Measurements from ENCODE around the gene ABI3. TPM values are rescaled to one million over a fixed set of nuclear protein-coding genes. Genes with fewer than 3 reads are reported as not detected.

ABI3 gene
- total RNA-seq, 2 donors from 2014 or later: 26.9 to 54.1 TPM

GRCh38 chr17:49190932-49191331 is 19.6 kb upstream of the ABI3 start:
- ATAC-seq: no peak
- Mint-ChIP-seq H3K9me3 (no peaks in the 10 kb centered on the region), H3K4me1 (ENCODE audit: low read depth in 2 of 2) (peaks cover 44 to 52% of the 10 kb centered on the region in 2 donors), H3K4me3 (peak overlapping the region; percentile 71), H3K36me3 (no peaks in the 10 kb centered on the region), H3K27ac (peak overlapping the region; percentile 56 to 94), H3K27me3 (no peaks in the 10 kb centered on the region)
- DNase-seq (ENCODE audit: low spot score): no peak

GRCh38 chr17:49191409-49191916 is 19.0 kb upstream of the ABI3 start:
- Mint-ChIP-seq H3K27ac (peak overlapping the region; percentile 94 to 99), H3K4me1 (ENCODE audit: low read depth in 2 of 2) (peaks cover 45 to 55% of the 10 kb centered on the region in 2 donors), H3K9me3 (no peaks in the 10 kb centered on the region), H3K36me3 (no peaks in the 10 kb centered on the region), H3K4me3 (peak overlapping the region; percentile 86), H3K27me3 (no peaks in the 10 kb centered on the region)
- DNase-seq (ENCODE audit: low spot score) (no peak), ATAC-seq (peak in 1 of 2 donors; percentile 7)

GRCh38 chr17:49191917-49192741 is 18.4 kb upstream of the ABI3 start:
- peak; percentile 77 to 84 for ATAC-seq
- no peaks in the 10 kb centered on the region for H3K36me3 Mint-ChIP-seq
- H3K9me3 Mint-ChIP-seq: no peaks in the 10 kb centered on the region
- H3K27me3 Mint-ChIP-seq: no peaks in the 10 kb centered on the region
- H3K4me1 Mint-ChIP-seq (ENCODE audit: low read depth in 2 of 2): peaks cover 45 to 55% of the 10 kb centered on the region in 2 donors
- DNase-seq (ENCODE audit: low spot score): peak; percentile 83
- peak overlapping the region; percentile 86 for H3K4me3 Mint-ChIP-seq
- H3K27ac Mint-ChIP-seq: peak overlapping the region; percentile 94 to 99

- Mint-ChIP-seq H3K4me3 (peak overlapping the region; percentile 86), H3K27me3 (no peaks in the 10 kb centered on the region), H3K4me1 (ENCODE audit: low read depth in 2 of 2) (peaks cover 45 to 55% of the 10 kb centered on the region in 2 donors), H3K9me3 (no peaks in the 10 kb centered on the region), H3K27ac (peak overlapping the region; percentile 94 to 99), H3K36me3 (no peaks in the 10 kb centered on the region)
- ATAC-seq (no peak), DNase-seq (ENCODE audit: low spot score) (no peak)
Measured at GRCh38 chr17:49193513-49194296, 16.8 kb upstream of the ABI3 start.

GRCh38 chr17:49194297-49194607 is 16.3 kb upstream of the ABI3 start:
- H3K4me1 Mint-ChIP-seq (ENCODE audit: low read depth in 2 of 2): peaks cover 45 to 55% of the 10 kb centered on the region in 2 donors
- no peaks in the 10 kb centered on the region for H3K36me3 Mint-ChIP-seq

GRCh38 chr17:49195751-49196150 is 14.8 kb upstream of the ABI3 start:
- Mint-ChIP-seq H3K4me1 (ENCODE audit: low read depth in 2 of 2) (peaks cover 47 to 55% of the 10 kb centered on the region in 2 donors), H3K27ac (peak overlapping the region in 1 of 2 donors; percentile 94), H3K4me3 (peak overlapping the region; percentile 51), H3K9me3 (no peaks in the 10 kb centered on the region), H3K27me3 (no peaks in the 10 kb centered on the region), H3K36me3 (no peaks in the 10 kb centered on the region)
- ATAC-seq: no peak
- no peak for DNase-seq (ENCODE audit: low spot score)

More at GRCh38 chr17:49194297-49194607, 16.3 kb upstream of the ABI3 start:
- DNase-seq (ENCODE audit: low spot score) (no peak), ATAC-seq (no peak)
- H3K27me3 Mint-ChIP-seq: no peaks in the 10 kb centered on the region
- peak overlapping the region; percentile 50 to 94 for H3K27ac Mint-ChIP-seq
- peak overlapping the region; percentile 64 for H3K4me3 Mint-ChIP-seq
- no peaks in the 10 kb centered on the region for H3K9me3 Mint-ChIP-seq

- H3K4me1 Mint-ChIP-seq (ENCODE audit: low read depth in 2 of 2): peaks cover 45 to 52% of the 10 kb centered on the region in 2 donors
- DNase-seq (ENCODE audit: low spot score) (no peak), ATAC-seq (no peak)
- no peak overlapping the region for H3K4me3 Mint-ChIP-seq
- no peaks in the 10 kb centered on the region for H3K36me3 Mint-ChIP-seq
- no peaks in the 10 kb centered on the region for H3K9me3 Mint-ChIP-seq
- H3K27me3 Mint-ChIP-seq: no peaks in the 10 kb centered on the region
- peak overlapping the region in 1 of 2 donors; percentile 94 for H3K27ac Mint-ChIP-seq
Measured at GRCh38 chr17:49196520-49196919, 14.0 kb upstream of the ABI3 start.

- H3K4me3 Mint-ChIP-seq: no peak overlapping the region
Measured at GRCh38 chr17:49197346-49197998, 13.0 kb upstream of the ABI3 start.

GRCh38 chr17:49198211-49198610 is 12.3 kb upstream of the ABI3 start:
- Mint-ChIP-seq H3K4me1 (ENCODE audit: low read depth in 2 of 2) (peaks cover 29 to 44% of the 10 kb centered on the region in 2 donors), H3K9me3 (no peaks in the 10 kb centered on the region), H3K27ac (no peak overlapping the region), H3K4me3 (no peak overlapping the region), H3K27me3 (no peaks in the 10 kb centered on the region), H3K36me3 (no peaks in the 10 kb centered on the region)
- ATAC-seq (no peak), DNase-seq (ENCODE audit: low spot score) (no peak)

More at GRCh38 chr17:49197346-49197998, 13.0 kb upstream of the ABI3 start:
- Mint-ChIP-seq H3K36me3 (no peaks in the 10 kb centered on the region), H3K4me1 (ENCODE audit: low read depth in 2 of 2) (peaks cover 36 to 49% of the 10 kb centered on the region in 2 donors), H3K9me3 (no peaks in the 10 kb centered on the region), H3K27me3 (no peaks in the 10 kb centered on the region), H3K27ac (no peak overlapping the region)
- ATAC-seq (no peak), DNase-seq (ENCODE audit: low spot score) (no peak)

GRCh38 chr17:49200423-49201083 is 10.0 kb upstream of the ABI3 start:
- no peak overlapping the region for H3K4me3 Mint-ChIP-seq
- peak overlapping the region in 1 of 2 donors; percentile 54 for H3K27ac Mint-ChIP-seq
- DNase-seq (ENCODE audit: low spot score) (no peak), ATAC-seq (peak; percentile 47 to 61)
- H3K9me3 Mint-ChIP-seq: no peaks in the 10 kb centered on the region
- H3K36me3 Mint-ChIP-seq: no peaks in the 10 kb centered on the region
- peaks cover 22 to 27% of the 10 kb centered on the region in 2 donors for H3K4me1 Mint-ChIP-seq (ENCODE audit: low read depth in 2 of 2)
- no peaks in the 10 kb centered on the region for H3K27me3 Mint-ChIP-seq

- H3K36me3 Mint-ChIP-seq: no peaks in the 10 kb centered on the region
- H3K27ac Mint-ChIP-seq: no peak overlapping the region
- no peak overlapping the region for H3K4me3 Mint-ChIP-seq
- ATAC-seq (no peak), DNase-seq (ENCODE audit: low spot score) (no peak)
- no peaks in the 10 kb centered on the region for H3K9me3 Mint-ChIP-seq
- H3K27me3 Mint-ChIP-seq: no peaks in the 10 kb centered on the region
- peaks cover 17 to 20% of the 10 kb centered on the region in 2 donors for H3K4me1 Mint-ChIP-seq (ENCODE audit: low read depth in 2 of 2)
Measured at GRCh38 chr17:49201481-49201927, 9.0 kb upstream of the ABI3 start.

GRCh38 chr17:49203796-49204195 is 6.7 kb upstream of the ABI3 start:
- Mint-ChIP-seq H3K4me1 (ENCODE audit: low read depth in 2 of 2) (peaks cover 25 to 29% of the 10 kb centered on the region in 2 donors), H3K27me3 (no peaks in the 10 kb centered on the region), H3K36me3 (no peaks in the 10 kb centered on the region), H3K9me3 (no peaks in the 10 kb centered on the region), H3K27ac (no peak overlapping the region), H3K4me3 (no peak overlapping the region)
- DNase-seq (ENCODE audit: low spot score): no peak
- ATAC-seq: no peak

- peaks cover 32 to 36% of the 10 kb centered on the region in 2 donors for H3K4me1 Mint-ChIP-seq (ENCODE audit: low read depth in 2 of 2)
- no peaks in the 10 kb centered on the region for H3K36me3 Mint-ChIP-seq
- DNase-seq (ENCODE audit: low spot score) (no peak), ATAC-seq (no peak)
- no peak overlapping the region for H3K27ac Mint-ChIP-seq
- H3K9me3 Mint-ChIP-seq: no peaks in the 10 kb centered on the region
- H3K27me3 Mint-ChIP-seq: no peaks in the 10 kb centered on the region
- no peak overlapping the region for H3K4me3 Mint-ChIP-seq
Measured at GRCh38 chr17:49204516-49204915, 6.0 kb upstream of the ABI3 start.
